Ovary (tissue), 3 donors: Measurements from ENCODE around the gene ARL6IP6.

ENCODE experiments used
- CTCF ChIP-seq, 3 donors: fragments of 450-650 bp in 2 of 3; fragments of 200-600 bp in 1 of 3; IDR thresholded peaks; one replicate each; pipeline versions ENCODE4 v1.5.1 to v1.8.0; 2016 to 2022; ENCODE audit warnings: antibody characterized with exemption in 3 of 3, mild to moderate bottlenecking in 1 of 3
- EP300 ChIP-seq: sonication (generic); formaldehyde crosslinking; IDR thresholded peaks from one replicate; pipeline ENCODE4 v1.6.1; 2017; ENCODE audit warnings: antibody characterized with exemption
- POLR2A ChIP-seq: fragments of 450-650 bp; IDR thresholded peaks from one replicate; pipeline ENCODE4 v1.6.1; 2017; ENCODE audit warnings: antibody characterized with exemption, mild to moderate bottlenecking, moderate library complexity
- donor health status: DM: no; HTN: no; CAD: no.

DNA sequence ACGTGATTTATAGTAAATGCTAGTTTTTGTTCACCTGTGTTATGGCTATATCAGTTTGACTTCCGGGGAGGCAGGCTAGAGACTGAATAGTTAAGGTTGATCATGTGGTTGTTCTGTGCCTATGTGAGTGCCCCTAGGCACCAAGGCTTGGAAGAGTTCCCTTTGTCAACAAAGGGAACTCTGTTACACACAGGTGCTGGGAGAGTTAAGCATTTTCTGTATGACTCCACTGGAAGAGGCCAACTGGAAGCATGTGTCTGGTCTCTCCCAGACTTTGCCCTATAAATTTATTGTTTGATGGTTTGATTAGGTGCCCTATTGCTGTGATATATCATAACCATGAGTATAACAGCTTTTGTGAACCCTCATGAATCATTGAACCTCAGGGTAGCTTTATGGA lies 63.8 kb downstream of the ARL6IP6 start:
- TF ChIP-seq CTCF (IDR thresholded peaks at IDR 0.05) (no peak), POLR2A (no peak), EP300 (no peak)
